NCI-H524 treated with DMSO at 0.1 percent for 48 hours (cell line): ENCODE data around the gene FSTL4.
"Not testable (repeated sequence)": the region's sequence is repeated elsewhere in the genome, so short reads cannot be mapped to it uniquely, and the experiment has no call there.

Experiments used
- DNase-seq: peaks from one replicate; lab custom pipeline; 2025; lab: John Stamatoyannopoulos, UW

FSTL4 gene

DNA sequence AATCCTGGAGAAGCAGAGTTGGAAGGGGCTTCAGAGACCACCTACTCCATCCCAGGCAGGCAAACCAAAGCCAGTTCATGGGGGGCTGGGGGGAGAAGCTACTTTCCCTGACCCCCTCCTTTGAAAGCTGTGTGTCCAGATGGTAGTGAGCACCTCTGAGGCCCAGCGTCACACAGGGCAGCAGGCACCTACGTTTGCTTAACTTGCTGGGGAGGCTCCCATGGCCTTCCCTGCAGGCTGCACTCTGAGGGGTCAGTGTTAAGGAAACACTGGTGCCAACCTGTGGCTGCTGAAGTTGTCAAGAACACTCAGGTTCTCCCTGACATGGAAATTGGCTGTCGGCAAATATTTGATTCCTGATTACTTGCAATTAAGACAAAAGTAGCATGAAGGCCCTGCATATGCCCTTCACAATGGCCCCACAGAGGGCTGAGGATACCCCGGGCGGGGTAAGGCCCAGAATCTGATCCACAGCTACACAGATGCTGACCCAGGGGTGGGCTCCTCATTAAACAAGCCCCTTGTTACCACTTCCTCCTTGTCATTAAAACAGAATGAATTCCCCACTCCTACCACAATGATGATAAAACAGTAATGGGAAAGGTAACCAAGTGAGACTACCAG lies 208.5 kb downstream of the FSTL4 start:
- no peak for DNase-seq

DNA sequence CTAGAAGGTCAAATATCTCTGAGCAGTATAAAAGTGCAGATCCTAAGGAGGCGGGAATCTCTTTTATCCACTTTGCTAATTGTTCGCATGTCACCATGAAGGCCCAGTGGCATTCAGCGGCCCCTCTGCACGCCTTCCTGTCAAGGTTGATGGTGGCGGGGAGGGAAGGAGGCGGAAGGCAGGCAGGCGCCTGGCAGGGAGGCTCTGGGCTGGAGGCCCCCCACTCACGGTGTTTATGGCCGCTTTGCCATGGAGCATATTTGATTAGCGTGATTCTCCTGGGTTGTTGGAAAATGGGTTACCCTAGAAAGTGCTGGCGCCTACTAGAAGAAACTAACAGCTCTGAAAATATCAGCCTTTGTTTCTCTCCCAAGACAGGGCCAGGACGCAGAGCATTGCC lies 209.6 kb downstream of the FSTL4 start:
- DNase-seq, result no peak

DNA sequence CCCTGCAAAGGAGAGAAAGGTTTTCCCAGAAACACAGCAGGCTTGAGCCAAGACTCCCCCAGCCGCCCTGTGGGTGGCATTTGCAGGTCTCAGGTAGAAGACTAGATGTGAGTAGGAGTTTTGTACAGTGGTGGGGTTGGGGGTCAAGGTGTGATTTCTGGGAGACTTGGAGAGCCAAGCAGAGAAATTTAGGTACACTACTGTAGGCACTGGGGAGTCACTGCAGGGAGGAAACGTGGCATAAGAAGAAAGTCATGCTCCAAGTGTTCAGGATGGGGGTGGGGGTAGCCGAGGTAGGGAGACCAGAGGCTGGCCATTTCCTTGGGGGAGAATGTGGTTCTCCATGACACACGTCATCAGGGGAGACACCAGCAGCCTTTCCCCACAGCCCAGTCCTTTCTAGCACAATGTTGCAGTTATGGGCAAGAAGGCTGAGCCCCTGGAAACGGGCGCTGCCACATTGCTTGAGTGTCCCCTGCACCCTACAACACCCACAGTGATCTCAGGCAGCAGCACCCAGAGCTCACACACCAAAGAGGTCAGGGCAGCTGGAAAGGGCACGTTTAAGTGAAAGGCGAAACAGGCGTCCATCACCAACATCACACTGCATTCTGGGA lies 210.5 kb downstream of the FSTL4 start:
- no peak for DNase-seq

DNA sequence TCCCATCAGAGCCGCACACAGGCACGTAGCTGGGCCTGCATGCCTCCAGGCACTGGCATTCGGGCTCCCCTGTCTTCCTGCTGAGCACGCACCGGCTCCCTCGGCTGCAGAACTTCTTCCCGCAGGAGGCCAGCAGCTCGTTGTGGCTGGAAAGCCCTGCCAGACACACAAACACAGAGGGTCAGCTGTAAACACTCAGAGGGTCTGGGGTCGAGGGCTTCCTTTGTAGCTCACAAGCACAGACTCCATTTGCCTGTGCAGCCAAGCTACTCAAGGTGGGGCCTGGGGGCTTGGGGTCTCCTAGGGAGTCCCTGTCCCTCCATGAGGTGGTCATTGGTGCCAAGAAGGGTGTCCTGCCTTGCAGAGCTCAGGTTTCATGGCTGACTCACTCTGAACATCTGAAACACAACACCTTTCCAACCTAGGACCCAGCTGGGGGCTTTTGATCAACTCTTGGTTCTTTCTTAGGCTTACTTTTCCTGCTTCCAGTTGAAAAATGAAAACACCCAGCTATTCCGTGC lies 211.4 kb downstream of the FSTL4 start:
- no peak for DNase-seq

DNA sequence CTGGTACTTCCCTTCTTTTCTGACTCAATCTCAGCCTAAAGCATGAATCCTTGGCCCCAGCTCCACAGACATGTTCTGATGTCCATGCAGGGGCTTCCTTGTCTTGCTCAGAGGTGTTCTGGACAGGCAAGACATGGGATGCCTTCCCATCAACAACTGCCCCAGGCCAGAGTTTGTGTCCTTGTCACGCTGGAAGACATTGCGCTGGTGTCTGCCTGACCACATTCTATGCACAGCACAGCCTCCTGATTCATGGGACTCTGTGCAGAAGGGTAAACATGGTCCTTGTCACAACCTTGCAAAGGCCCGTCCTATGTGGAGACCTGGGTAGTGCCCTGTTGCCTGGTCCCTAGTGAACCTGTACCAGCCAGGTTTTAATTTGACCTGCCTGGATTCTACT lies 212.2 kb downstream of the FSTL4 start:
- DNase-seq, result no peak

DNA sequence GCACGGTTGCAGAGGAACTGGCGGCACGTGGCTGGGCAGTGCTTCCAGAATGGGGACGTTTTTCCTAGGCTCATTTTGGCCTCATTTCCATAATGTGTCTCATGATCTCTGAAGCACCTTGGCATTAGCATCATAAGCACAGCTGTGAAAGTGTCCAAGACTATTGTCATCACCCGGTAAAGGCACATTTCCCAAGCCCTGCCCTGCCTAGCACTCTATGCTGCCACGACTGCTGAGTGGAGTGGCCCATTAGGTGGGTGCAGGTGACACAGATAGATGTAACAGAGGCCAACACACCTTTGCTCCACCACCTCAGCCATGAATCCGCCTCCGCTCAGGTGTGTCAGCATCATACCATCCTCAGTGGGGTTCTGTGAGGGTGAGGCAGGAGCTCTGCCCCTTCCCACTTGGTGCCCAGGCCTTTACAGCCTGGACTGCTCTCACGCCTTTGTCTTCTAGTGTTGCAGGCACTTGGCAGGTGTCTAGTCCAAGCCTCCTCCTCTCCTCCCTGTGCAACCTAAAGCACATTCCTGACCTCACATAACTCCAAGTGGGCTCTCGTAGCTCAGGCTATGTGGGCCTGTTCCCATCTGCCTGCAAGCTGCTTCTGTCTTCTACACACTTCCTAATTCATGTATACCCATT lies 213.0 kb downstream of the FSTL4 start:
- DNase-seq, result no peak

DNA sequence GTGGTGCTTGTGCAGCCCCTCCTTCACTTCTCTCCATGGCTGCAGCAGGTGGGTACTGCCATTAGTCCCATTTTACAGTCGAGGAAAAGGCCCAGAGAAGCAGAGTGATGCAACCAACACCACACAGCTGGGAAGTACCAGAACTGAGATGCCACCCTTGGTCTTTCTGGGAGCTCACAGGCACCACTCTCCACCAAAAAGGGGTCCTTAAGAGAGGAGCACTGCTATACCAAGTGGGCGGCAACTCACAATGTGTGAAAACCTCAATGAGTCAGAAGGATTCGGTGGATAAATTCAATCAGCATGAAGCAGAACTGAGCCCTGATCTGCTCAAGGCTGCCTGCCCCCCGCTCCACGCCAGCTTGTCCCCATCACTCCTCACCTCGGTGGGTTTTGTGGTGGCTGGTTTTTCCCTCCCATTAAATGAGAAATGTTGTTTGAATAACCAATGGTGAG lies 213.7 kb downstream of the FSTL4 start:
- DNase-seq, result no peak

DNA sequence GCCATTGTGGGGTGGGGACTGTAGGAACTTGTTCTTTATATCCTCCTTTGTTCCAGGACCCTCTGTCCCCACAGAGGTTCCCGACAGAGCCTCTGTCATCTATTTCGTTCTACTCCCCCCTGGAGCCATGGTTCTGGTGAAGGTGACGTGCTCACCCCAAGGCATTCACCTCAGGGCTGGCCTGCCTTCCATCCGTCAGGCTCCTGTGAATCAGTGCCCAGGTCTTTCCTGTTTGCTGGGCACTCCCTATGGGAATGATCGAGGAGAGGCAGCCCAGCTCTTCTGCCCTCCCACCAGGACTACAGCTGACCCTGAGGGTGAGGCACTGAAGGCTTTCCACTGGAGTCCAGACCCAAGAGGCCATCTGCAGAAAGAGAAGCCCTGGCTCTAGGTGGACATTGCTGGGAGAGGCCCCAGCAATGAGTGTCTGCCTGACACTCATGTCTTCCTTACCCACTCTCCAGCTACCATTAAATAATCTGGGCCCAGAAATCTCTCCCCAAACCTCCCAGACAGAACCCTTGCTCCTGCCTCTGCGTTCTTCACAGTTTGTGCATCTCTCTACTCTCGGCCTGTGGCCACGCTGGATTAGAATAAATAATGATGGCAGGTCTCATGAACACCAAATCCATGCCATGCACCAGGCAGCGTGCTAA lies 214.2 kb downstream of the FSTL4 start:
- DNase-seq, result no peak

DNA sequence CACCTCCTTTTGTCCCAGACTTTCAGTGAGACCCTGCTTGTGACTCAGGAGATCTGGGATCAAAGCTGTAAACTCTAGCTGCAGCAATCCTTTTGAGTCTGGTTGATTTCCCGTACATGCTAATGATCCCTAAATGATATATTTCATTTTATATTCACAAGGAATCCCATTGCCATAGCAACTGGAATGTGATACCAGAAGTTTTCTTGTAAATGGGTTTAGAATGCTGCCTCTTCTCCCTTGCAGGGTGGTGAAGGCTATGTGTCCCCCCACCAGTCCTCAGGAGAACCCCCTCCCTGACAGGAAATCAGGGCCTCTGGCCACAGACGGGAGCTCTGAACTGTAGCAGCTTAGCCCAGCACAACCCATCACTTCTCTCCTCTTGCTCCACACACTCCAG lies 215.0 kb downstream of the FSTL4 start:
- no peak for DNase-seq

DNA sequence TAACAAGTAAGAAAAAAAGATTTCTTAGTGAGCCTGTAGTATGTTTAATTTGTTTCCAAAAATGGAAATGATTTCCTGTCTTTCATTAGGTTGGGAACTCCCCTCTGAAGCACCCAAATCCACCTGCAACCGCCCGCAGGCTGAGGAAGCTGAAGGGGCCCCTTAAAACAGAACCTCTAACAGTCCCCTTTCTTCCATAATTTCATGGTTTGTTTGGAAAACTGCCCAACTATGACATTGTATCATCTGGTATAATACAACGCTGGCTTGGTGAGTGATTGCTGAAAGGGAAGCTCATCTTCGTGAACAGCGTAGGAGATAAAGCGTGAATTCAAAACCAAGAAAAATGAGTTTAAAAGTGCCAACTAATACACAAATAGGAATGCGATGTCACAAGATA lies 215.5 kb downstream of the FSTL4 start:
- DNase-seq, result no peak

DNA sequence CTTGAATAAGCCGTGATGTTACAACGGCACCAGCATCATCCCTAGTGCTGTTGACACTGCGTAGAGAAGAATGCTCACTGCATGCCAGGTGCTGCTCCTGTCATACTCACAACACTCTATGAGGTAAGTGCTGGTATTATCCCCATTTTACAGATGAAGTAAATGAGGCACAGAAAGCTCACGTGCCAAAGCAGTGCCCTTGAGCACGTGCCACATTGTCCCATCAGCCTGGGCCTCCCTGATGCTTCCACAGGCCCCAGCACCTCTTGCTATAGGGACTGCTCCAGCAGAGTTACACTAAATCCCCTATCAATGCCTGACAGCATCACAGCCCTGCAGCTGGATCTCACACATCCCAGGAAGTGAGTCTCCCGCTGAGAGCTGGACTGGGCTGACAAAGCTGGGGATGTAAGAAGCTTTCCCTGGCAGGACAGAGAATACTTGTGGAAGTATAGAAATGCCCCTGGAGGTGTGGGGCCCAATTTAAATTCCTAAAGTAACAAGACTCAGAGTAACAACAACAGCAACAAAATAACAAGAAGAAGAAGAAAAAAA lies 216.1 kb downstream of the FSTL4 start:
- no peak for DNase-seq

DNA sequence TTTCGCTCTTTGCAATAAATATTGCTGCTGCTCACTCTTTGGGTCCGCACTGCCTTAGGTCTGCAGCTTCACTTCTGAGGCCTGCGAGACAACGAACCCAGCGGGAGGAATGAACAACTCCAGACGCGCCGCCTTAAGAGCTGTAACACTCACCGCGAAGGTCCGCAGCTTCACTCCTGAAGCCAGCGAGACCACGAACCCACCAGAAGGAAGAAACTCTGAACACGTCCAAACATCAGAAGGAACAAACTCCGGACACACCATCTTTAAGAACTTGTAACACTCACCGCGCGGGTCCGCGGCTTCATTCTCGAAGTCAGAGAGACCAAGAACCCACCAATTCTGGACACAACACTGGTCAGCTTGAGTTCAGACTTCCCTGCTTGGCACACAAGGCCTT lies 217.1 kb downstream of the FSTL4 start:
- DNase-seq, result not testable (repeated sequence)

DNA sequence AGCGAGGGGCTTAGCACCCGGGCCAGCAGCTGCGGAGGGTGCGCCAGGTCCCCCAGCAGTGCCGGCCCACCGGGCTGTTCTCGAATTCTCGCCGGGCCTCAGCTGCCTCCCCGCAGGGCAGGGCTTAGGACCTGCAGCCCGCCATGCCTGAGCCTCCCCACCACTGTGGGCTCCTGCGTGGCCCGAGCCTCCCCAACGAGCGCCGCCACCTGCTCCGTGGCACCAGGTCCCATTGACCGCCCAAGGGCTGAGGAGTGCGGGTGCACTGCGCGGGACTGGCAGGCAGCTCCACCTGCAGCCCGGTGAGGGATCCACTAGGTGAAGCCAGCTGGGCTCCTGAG lies 217.9 kb downstream of the FSTL4 start:
- DNase-seq, result not testable (repeated sequence)

DNA sequence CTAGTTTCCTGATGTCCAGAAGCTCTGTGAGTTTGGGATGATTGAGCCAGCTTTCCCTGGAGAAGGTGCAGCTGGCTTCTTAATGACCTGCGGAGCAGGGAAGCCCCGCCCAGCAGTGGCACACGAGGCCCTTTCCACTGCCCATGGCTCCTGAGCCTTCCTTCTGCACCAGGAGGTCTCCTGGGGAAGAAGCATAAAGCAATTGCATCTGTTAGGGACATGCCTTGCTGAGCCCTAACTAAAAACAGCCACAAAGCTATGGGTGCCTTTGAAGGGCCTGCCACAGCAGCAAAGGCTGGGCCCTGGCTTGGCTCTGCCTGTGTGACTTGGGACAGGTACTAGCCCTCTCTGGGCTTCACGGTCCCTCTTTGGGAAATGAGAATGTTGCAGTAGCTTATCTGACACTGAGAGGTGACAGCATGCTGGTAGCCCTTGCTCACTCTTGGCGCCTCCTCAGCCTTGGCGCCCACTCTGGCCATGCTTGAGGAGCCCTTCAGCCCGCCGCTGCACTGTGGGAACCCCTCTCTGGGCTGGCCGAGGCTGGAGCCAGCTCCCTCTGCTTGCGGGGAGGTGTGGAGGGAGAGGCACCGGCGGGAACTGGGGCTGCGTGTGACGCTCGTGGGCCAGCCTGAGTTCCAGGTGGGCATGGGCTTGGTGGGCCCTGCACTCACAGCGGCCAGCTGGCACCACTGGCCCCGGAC lies 218.4 kb downstream of the FSTL4 start:
- DNase-seq, result no peak

DNA sequence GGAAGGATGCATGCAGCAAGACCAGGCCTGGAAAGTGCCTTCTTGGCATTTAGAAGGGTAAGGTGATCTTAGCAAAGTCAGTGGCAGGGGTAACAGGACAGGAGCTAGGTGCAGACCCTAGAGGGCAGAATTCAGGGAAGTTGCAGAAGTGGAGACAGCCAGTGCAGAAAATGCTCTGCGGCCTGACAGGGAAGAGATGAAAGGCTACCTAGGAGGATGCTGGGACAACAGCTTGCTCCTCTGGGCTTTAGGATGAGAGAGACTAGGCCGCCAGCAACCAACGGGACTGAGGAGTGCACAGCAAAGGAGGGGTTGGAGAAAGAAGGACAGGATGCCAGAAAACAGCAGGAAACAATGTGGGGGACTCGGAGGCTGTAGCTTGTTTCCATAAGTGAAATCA lies 219.9 kb downstream of the FSTL4 start:
- no peak for DNase-seq

DNA sequence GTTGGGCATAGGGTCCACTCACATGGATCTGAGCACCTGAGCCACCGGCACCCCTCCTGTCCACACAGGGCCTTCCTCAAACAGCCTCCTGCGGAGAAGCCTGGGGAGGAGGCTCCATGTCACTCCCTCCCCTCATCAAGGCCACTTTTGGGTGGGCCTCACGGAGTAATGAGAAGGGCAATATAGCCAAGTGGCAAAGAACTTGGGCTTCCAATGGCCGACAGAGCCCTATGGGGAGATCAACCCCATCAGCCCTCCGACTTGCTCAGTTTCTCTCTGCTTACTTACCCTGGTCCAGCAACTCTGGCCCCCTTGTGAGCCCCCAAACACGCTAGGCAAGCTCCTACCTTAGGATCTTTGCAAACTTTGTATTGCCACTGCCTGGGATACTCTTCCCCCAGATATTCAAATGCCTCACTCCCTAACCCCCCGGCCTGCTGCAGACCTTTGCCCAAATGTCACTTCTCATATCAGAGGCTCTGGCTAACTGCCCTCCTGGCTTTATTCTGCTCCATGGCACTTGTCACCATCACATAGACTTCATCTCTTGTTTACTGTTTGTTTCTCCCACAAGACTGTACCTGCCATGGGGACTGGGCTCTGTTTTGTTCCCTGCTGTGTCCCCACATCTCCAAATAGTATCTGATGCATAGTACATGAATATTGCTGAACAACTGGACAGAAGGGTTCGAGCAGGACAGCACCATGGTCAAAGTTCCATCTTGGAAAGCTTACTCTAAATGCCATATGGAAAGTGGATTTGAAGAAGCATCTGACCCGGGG lies 220.8 kb downstream of the FSTL4 start:
- no peak for DNase-seq

DNA sequence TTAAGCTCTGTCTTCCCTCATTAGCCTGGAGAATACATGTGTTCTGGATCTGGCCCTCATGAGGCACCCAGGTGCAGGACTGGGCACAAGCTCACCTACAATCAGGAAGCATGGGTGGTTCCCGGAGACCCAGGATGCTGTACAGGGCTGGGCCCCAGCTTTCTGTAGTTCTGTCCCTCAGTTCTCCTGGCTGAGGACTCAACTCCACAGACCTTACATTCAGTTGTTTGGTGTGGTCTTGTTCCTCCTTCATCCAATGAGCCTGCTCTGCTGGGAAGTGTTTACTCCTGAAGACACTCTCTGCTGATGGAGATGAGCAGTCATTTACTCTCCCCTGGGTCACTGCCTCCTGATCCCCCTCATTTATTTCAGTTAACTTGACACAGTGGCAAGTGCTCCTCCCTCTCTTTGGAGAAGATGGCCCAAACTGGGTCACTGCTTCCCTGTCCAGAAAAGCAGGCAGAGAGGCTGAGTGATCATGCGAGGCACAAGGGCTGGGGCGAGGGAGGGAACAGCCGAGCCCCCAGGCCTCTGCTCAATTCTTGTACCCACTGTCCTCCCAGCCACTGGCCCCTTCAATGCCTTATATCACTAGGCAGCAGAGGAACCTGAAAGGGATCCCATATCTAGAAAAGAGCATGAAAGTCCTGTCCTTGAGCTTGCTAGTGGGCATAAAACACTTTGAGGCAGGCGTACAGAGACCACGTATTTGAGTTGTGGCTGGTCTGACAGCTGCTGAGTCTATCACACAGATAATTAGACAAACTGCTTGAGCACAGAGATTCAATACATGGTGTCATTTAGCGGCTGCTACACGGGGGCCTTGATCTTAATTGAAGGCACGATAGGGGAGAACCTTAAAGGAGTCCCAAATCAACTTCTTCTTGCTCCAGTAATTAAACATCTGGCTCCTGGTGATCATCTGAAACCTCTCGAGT lies 221.7 kb downstream of the FSTL4 start:
- no peak for DNase-seq

DNA sequence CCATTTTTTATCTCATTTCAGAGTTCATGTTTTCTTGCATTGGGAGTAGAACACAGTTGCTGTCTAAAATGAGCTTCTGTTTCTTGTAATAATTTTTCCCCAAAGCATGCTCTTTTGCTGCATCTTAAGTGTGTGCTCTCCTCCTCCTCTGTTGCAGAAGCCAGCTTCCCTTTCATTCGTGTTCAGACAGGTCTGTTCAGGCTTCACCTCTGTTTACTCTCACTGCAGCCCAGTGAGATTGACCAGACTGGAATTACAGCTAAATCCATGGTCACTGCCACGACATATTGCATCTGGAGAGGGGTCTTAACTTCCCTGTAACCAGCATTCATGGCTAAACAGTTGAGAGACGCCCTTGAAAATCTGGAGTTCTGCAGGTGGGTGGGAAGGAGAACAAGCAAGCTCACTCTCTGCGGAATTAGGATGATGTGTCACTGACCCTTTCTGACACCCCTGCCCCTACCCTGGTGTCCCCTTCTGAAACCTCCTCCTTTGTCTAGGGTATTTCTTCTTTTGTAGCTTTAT lies 223.2 kb downstream of the FSTL4 start:
- DNase-seq, result no peak

DNA sequence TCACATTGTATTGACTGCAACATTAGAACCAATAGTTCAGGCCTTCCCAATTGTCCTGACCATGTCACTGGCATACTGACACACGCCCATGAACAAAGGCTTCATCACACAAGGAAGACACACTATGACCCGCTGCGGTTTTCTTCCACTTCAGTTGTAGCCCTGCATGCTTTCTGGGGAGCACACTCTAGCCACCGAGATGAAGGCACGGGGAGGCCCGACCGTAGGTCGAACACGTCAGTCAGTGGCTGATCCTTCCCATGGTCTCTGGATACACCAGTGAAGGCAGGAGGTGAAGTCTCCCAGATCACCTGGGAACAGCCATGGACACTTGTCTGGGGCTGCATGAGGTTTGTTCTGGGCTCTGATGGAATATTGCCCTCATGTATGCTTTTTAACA lies 224.7 kb downstream of the FSTL4 start:
- no peak for DNase-seq

DNA sequence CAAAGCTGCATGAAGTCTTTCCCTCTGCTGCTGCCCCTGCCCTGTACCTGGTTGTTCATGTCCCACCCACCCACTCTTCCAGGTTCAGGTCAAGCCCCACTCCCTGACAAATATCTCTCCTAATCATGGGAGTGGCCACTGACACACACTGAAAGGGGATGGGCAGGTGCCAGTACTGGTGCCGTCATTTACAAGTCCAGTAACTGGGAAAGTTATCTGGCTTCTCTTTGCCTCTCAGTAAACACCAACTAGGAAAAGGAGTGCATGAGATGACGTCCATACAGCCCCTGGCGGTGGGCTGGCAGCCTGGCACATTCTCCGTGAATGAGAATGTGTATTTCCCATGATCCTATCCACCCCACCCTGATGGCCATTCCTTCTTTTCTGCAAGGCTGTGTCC lies 225.2 kb downstream of the FSTL4 start:
- DNase-seq, result no peak
